Mesenchymal stem cell (in vitro differentiated cells and primary cell): ENCODE measurements around the gene LYRM2.

Source experiments
- DNase-seq: peaks from one replicate; pipeline ENCODE4 v3.0.0-alpha.2; 2013
- H2AFZ ChIP-seq: one replicate; pipeline ENCODE4 v1.6.1; 2013; ENCODE audit warnings: low read depth, mild to moderate bottlenecking, control low read depth, inconsistent platforms, low read length, moderate library complexity
- H2AK5ac ChIP-seq: 2 replicates; pipeline ENCODE4 v1.6.1; 2013; ENCODE audit warnings: low read length, moderate library complexity, mild to moderate bottlenecking, inconsistent platforms; ENCODE audit not compliant: severe bottlenecking
- H2BK120ac ChIP-seq: one replicate; pipeline ENCODE4 v1.6.1; 2013; ENCODE audit warnings: low read depth, mild to moderate bottlenecking, inconsistent platforms, low read length, moderate library complexity
- H2BK12ac ChIP-seq, 2 experiments: one replicate each; pipeline ENCODE4 v1.6.1; 2013; ENCODE audit warnings: inconsistent platforms in 2 of 2, low read length in 2 of 2, mild to moderate bottlenecking in 2 of 2, moderate library complexity in 2 of 2, control low read depth in 1 of 2
- H2BK15ac ChIP-seq: one replicate; pipeline ENCODE4 v1.6.1; 2013; ENCODE audit warnings: mild to moderate bottlenecking, low read depth, inconsistent platforms; ENCODE audit not compliant: poor library complexity, severe bottlenecking
- H2BK5ac ChIP-seq: 2 replicates; pipeline ENCODE4 v1.6.1; 2013; ENCODE audit warnings: low read depth, mild to moderate bottlenecking, low read length, control low read depth, inconsistent platforms; ENCODE audit not compliant: poor library complexity, severe bottlenecking
- H3K14ac ChIP-seq, 2 experiments: one replicate each; pipeline ENCODE4 v1.6.1; 2013; ENCODE audit warnings: inconsistent platforms in 2 of 2, low read length in 2 of 2, control low read depth in 1 of 2, mild to moderate bottlenecking in 1 of 2, moderate library complexity in 1 of 2
- H3K18ac ChIP-seq, 2 experiments: one replicate each; pipeline ENCODE4 v1.6.1; 2013; ENCODE audit warnings: inconsistent platforms in 2 of 2, low read length in 2 of 2, control low read depth in 1 of 2, low read depth in 1 of 2, mild to moderate bottlenecking in 1 of 2
- H3K23ac ChIP-seq, 2 experiments: one replicate each; pipeline ENCODE4 v1.6.1; 2013; ENCODE audit warnings: inconsistent platforms in 2 of 2, low read length in 2 of 2, mild to moderate bottlenecking in 2 of 2, moderate library complexity in 2 of 2, control low read depth in 1 of 2
- H3K27ac ChIP-seq: 2 replicates; pipeline ENCODE4 v1.5.1; 2013; ENCODE audit warnings: mild to moderate bottlenecking, moderate library complexity, low read length, control low read depth, inconsistent platforms; ENCODE audit not compliant: poor library complexity, severe bottlenecking
- H3K27me3 ChIP-seq, 2 experiments: 2 replicates each; pipeline versions ENCODE4 v1.6.1 to v1.7.0; 2013; ENCODE audit warnings: low read length in 2 of 2, mild to moderate bottlenecking in 2 of 2, moderate library complexity in 2 of 2, control low read depth in 1 of 2, inconsistent platforms in 1 of 2; ENCODE audit not compliant: control insufficient read depth in 1 of 2, insufficient read depth in 1 of 2
- H3K36me3 ChIP-seq, 2 experiments: 2 replicates each; pipeline versions ENCODE4 v1.6.1 to v1.7.0; 2013; ENCODE audit warnings: low read length in 2 of 2, control low read depth in 1 of 2, inconsistent platforms in 1 of 2, low read depth in 1 of 2, mild to moderate bottlenecking in 1 of 2; ENCODE audit not compliant: insufficient read depth in 2 of 2, control insufficient read depth in 1 of 2
- H3K4ac ChIP-seq, 2 experiments: one replicate each; pipeline ENCODE4 v1.6.1; 2013; ENCODE audit warnings: inconsistent platforms in 2 of 2, low read length in 2 of 2, mild to moderate bottlenecking in 2 of 2, moderate library complexity in 2 of 2, control low read depth in 1 of 2, low read depth in 1 of 2
- H3K4me1 ChIP-seq: 2 replicates; pipeline ENCODE4 v1.6.1; 2013; ENCODE audit warnings: low read depth, low read length, control low read depth; ENCODE audit not compliant: control insufficient read depth, insufficient read depth
- H3K4me2 ChIP-seq: 2 replicates; pipeline ENCODE4 v1.6.1; 2013; ENCODE audit warnings: low read length, mild to moderate bottlenecking, inconsistent platforms; ENCODE audit not compliant: poor library complexity, severe bottlenecking
- H3K4me3 ChIP-seq, 2 experiments: 2 replicates each; pipeline versions ENCODE4 v1.5.1 to v1.7.0; 2013; ENCODE audit warnings: low read length in 2 of 2, mild to moderate bottlenecking in 2 of 2, control low read depth in 1 of 2, low read depth in 1 of 2; ENCODE audit not compliant: insufficient read depth in 1 of 2
- H3K79me1 ChIP-seq: replicated peaks from 2 replicates; pipeline ENCODE4 v1.6.1; 2013; ENCODE audit warnings: mild to moderate bottlenecking, control low read depth, low read length, inconsistent platforms; ENCODE audit not compliant: poor library complexity, severe bottlenecking
- H3K9ac ChIP-seq: 2 replicates; pipeline ENCODE4 v1.7.0; 2013; ENCODE audit warnings: mild to moderate bottlenecking, low read length, moderate library complexity
- H3K9me3 ChIP-seq: 2 replicates; pipeline ENCODE4 v1.7.0; 2013; ENCODE audit warnings: mild to moderate bottlenecking, low read length; ENCODE audit not compliant: control insufficient read depth
- H4K8ac ChIP-seq: one replicate; pipeline ENCODE4 v1.6.1; 2013; ENCODE audit warnings: inconsistent platforms, mild to moderate bottlenecking, low read length, moderate library complexity
- H4K91ac ChIP-seq: one replicate; pipeline ENCODE4 v1.6.1; 2013; ENCODE audit warnings: mild to moderate bottlenecking, low read length, inconsistent platforms
- WGBS: methylation state at CpG from one replicate; pipeline ENCODE4 v1.1.7; 2013; ENCODE audit warnings: mixed read lengths; 5-methylcytosine and 5-hydroxymethylcytosine counted together

The LYRM2 gene

DNA sequence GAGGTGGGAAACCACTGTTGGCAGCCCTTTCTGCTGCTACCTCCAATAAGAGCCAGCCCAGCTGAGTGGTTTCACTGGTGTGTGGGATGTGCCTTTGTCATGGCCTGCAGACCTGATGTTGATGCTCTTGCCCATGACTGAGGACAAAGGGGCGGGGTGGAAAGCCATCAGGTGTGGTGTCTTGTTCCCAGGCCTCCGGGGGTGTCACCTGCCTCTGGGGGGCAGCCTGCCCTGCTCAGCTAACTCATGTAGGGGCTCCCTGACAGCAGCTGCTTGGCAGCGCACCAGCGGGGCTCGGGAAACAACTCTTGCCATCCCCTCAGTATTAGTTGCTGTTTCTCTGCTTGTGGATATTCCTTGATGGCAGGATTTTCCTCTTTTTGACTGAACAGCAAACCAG is 91.3 kb downstream of the LYRM2 start:
- Histone ChIP-seq H3K4ac (no peak overlapping the region), H3K4me2 (no peak overlapping the region), H3K4me1 (no peaks in the 10 kb centered on the region), H3K36me3 (no peaks in the 10 kb centered on the region), H3K23ac (no peak overlapping the region), H3K27me3 (no peaks in the 10 kb centered on the region), H2BK12ac (no peak overlapping the region), H3K9me3 (no peaks in the 10 kb centered on the region), H2AFZ (no peak overlapping the region), H3K27ac (no peak overlapping the region), H4K91ac (no peak overlapping the region), H2AK5ac (no peak overlapping the region), H3K9ac (no peak overlapping the region), H2BK120ac (no peak overlapping the region), H3K18ac (no peak overlapping the region), H2BK15ac (no peak overlapping the region), H3K79me1 (no peaks in the 10 kb centered on the region), H4K8ac (no peak overlapping the region), H3K4me3 (no peak overlapping the region), H2BK5ac (no peak overlapping the region), H3K14ac (no peak overlapping the region)
- no peak for DNase-seq
- 37% methylated on average over 2 of the region's 5 CpGs for WGBS

DNA sequence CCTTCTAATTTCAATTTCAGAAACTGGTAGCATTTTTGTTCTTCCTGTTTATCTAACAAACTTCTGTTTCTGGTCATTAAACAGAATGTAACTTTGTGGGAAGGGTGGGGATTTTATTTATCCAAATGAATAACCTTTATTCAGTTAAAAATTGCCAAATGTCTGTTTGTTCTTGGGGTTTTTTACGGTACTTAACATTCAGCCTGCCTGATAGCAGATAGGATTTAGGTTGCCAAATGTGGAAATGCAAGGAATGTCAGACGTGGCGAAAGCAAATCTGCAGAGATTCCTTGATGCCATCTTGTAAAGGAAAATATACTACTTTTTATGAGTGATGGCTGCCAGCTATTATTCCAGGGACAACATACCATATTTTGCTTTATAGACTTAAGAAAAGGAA is 95.7 kb downstream of the LYRM2 start:
- Histone ChIP-seq H2AFZ (no peak overlapping the region), H3K4me3 (no peak overlapping the region), H2BK12ac (no peak overlapping the region), H4K91ac (no peak overlapping the region), H3K14ac (no peak overlapping the region), H3K18ac (no peak overlapping the region), H3K9me3 (no peaks in the 10 kb centered on the region), H3K36me3 (no peaks in the 10 kb centered on the region), H3K27me3 (no peaks in the 10 kb centered on the region), H3K79me1 (no peaks in the 10 kb centered on the region), H3K4me1 (no peaks in the 10 kb centered on the region), H2BK5ac (no peak overlapping the region), H2BK120ac (no peak overlapping the region), H3K9ac (no peak overlapping the region), H3K27ac (no peak overlapping the region), H3K23ac (no peak overlapping the region), H3K4ac (no peak overlapping the region), H2AK5ac (no peak overlapping the region), H4K8ac (no peak overlapping the region), H2BK15ac (no peak overlapping the region), H3K4me2 (no peak overlapping the region)
- no peak for DNase-seq
- 91% methylated on average over 1 of the region's 3 CpGs for WGBS

DNA sequence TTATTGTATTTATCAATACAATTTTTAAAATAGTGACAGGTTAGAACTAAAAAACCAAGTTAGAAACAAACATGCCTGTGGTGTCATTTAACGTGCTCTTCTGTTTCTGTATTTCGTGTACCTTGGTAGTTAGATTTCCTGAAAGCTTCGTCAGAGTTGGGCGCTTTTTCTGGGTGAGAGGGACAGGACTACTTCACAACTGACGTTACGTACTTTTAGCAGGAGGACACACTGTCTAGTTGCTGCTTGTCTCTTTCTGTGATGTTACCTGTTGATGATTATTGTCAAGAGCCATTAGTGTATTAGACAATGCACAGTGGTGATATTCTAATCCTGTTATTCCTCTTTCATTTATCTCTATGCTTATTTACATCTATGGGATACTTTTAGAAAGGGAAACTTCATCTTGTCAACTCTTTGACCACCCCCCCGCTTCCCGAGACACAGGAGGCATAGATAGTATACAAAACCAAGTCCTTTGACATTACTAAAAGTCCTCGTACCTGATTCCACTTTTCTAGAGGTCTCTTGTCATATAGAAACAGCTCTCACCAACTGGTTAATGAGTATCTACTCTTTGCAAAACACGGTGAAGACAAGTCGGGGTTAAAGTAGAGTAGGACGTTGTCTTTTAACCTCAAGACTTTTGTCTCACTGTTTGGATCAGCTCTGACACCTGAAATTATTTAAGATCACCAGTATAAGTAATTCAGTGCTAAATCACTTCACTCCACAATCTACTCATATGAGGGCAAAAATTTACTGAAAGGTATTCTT is 96.3 kb downstream of the LYRM2 start:
- 92% methylated on average over 11 of the region's 12 CpGs for WGBS
- Histone ChIP-seq H3K36me3 (no peaks in the 10 kb centered on the region), H3K14ac (no peak overlapping the region), H3K27ac (no peak overlapping the region), H3K18ac (no peak overlapping the region), H3K23ac (no peak overlapping the region), H3K4me1 (no peaks in the 10 kb centered on the region), H4K91ac (no peak overlapping the region), H3K79me1 (no peaks in the 10 kb centered on the region), H2AK5ac (no peak overlapping the region), H4K8ac (no peak overlapping the region), H2AFZ (no peak overlapping the region), H3K9ac (no peak overlapping the region), H3K4ac (no peak overlapping the region), H3K4me3 (no peak overlapping the region), H2BK5ac (no peak overlapping the region), H3K9me3 (no peaks in the 10 kb centered on the region), H3K4me2 (no peak overlapping the region), H2BK12ac (no peak overlapping the region), H2BK15ac (no peak overlapping the region), H3K27me3 (no peaks in the 10 kb centered on the region), H2BK120ac (no peak overlapping the region)
- no peak for DNase-seq

DNA sequence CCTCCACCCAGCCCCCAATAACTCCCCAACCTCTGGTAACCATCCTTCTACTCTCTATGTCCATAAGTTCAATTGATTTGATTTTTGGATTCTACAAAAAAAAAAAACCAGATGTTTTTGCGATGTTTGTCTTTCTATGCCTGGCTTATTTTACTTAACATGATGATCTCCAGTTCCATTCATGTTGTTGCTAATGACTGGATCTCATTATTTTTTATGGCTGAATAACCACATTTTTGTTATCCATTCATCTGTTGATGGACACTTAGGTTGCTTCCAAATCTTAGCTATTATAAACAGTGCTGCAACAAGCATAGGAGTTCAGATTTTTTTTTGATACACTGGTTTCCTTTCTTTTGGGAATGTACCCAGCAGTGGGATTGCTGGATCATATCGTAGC is 98.8 kb downstream of the LYRM2 start:
- H4K8ac ChIP-seq: no peak overlapping the region
- no peak overlapping the region for H3K18ac ChIP-seq
- no peak overlapping the region for H3K14ac ChIP-seq
- no peak for DNase-seq
- no peaks in the 10 kb centered on the region for H3K79me1 ChIP-seq
- no peaks in the 10 kb centered on the region for H3K36me3 ChIP-seq
- H2BK12ac ChIP-seq: no peak overlapping the region
- H2BK5ac ChIP-seq: no peak overlapping the region
- H3K27me3 ChIP-seq: no peaks in the 10 kb centered on the region
- H4K91ac ChIP-seq: no peak overlapping the region
- H3K27ac ChIP-seq: no peak overlapping the region
- H2AFZ ChIP-seq: no peak overlapping the region
- no peak overlapping the region for H3K4ac ChIP-seq
- WGBS: 100% methylated on average over 1 of the region's 2 CpGs
- no peak overlapping the region for H3K4me3 ChIP-seq
- H3K9me3 ChIP-seq: no peaks in the 10 kb centered on the region
- no peak overlapping the region for H3K4me2 ChIP-seq
- H3K9ac ChIP-seq: no peak overlapping the region
- H2AK5ac ChIP-seq: no peak overlapping the region
- H2BK15ac ChIP-seq: no peak overlapping the region
- no peak overlapping the region for H3K23ac ChIP-seq
- no peak overlapping the region for H2BK120ac ChIP-seq
- H3K4me1 ChIP-seq: no peaks in the 10 kb centered on the region
